Cardiac muscle cell (in vitro differentiated cells and primary cell): Measurements from ENCODE around the gene NAV1. TPM values are rescaled to one million over a fixed set of nuclear protein-coding genes. Genes with fewer than 3 reads are reported as not detected.

Source experiments
- DNase-seq, 2 donors: peaks; one replicate each; pipeline versions ENCODE4 v3.0.0 to v3.0.0-alpha.2; 2010 to 2017; ENCODE audit warnings: low read depth in 1 of 2, low spot score in 1 of 2
- H3K27ac ChIP-seq: fragments of 200-600 bp; sonication (generic); 2 replicates; pipeline ENCODE4 v1.5.1; 2016
- H3K27me3 ChIP-seq: fragments of 200-600 bp; sonication (generic); 2 replicates; pipeline ENCODE4 v1.6.0; 2016; ENCODE audit warnings: control low read depth
- H3K36me3 ChIP-seq: fragments of 200-600 bp; sonication (generic); 2 replicates; pipeline ENCODE4 v1.5.1; 2016; ENCODE audit warnings: control low read depth
- H3K4me1 ChIP-seq: fragments of 200-600 bp; sonication (generic); 2 replicates; pipeline ENCODE4 v1.8.1; 2017; ENCODE audit warnings: low read depth, mild to moderate bottlenecking, mixed run types
- H3K4me3 ChIP-seq: fragments of 200-600 bp; sonication (generic); 2 replicates; pipeline ENCODE4 v1.5.1; 2016; ENCODE audit warnings: mild to moderate bottlenecking
- H3K9me3 ChIP-seq: fragments of 200-600 bp; sonication (generic); 2 replicates; pipeline ENCODE4 v1.5.1; 2017; ENCODE audit warnings: low read depth, mild to moderate bottlenecking, control low read depth
- CTCF ChIP-seq: IDR thresholded peaks from 2 replicates; pipeline ENCODE4 v1.5.1; 2012; ENCODE audit warnings: low read depth, mild to moderate bottlenecking, low read length
- polyA plus RNA-seq: library from polyadenylated mRNA; unstranded; fragments of >200 nt; fragmentation: Nextera tagmentation; extraction: Ambion mirVana; gene quantifications from 2 replicates; pipeline ENCODE4 v1.2.1, GENCODE V29; 2016
- total RNA-seq: library from RNA; depleted of rRNA; stranded (reverse); fragments of >200 nt; gene quantifications from 2 replicates; pipeline ENCODE4 v1.2.3, GENCODE V29; 2016

NAV1 gene
- total and polyA plus RNA-seq, 2 experiments from 2014 or later = 99.0 to 151 TPM

DNA sequence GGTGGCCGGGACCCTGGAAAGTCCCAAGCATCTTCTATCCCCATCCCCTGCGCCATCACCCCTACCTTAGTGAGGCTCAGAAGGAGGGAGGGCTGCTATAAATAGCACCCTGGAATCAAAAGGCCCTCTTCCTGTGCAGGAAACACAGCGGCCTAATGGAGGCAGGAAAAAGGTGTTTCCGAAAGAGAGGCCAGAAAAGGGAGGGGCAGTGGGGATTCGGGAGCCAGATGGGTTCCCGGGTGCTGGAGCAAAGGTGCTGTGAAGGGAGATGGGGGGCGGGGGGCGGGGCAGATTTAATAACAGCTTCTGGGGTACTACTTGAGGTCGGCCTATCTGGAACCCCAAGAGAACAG is 16.6 kb downstream of the NAV1 start:
- no peak for TF ChIP-seq CTCF
- Histone ChIP-seq H3K36me3 (no peaks in the 10 kb centered on the region), H3K9me3 (no peaks in the 10 kb centered on the region), H3K4me1 (peaks cover 9% of the 10 kb centered on the region), H3K27ac (no peak overlapping the region), H3K27me3 (no peaks in the 10 kb centered on the region), H3K4me3 (no peak overlapping the region)
- DNase-seq = no peak

- H3K4me3 ChIP-seq = no peak overlapping the region
- peaks cover 9% of the 10 kb centered on the region for H3K4me1 ChIP-seq
- peak in 1 of 2 donors; percentile 46 for DNase-seq
- TF ChIP-seq CTCF = no peak
- H3K27ac ChIP-seq = no peak overlapping the region
- no peaks in the 10 kb centered on the region for H3K9me3 ChIP-seq
- no peaks in the 10 kb centered on the region for H3K27me3 ChIP-seq
- H3K36me3 ChIP-seq = no peaks in the 10 kb centered on the region
These were observed 18.1 kb downstream of the NAV1 start for GRCh38 chr1:201556841-201557571.

GRCh38 chr1:201557572-201557958 is 18.6 kb downstream of the NAV1 start:
- H3K4me1 ChIP-seq = peaks cover 9% of the 10 kb centered on the region
- H3K9me3 ChIP-seq = no peaks in the 10 kb centered on the region
- H3K27ac ChIP-seq = no peak overlapping the region
- H3K27me3 ChIP-seq = no peaks in the 10 kb centered on the region
- no peaks in the 10 kb centered on the region for H3K36me3 ChIP-seq
- no peak for TF ChIP-seq CTCF
- peak in 1 of 2 donors; percentile 63 for DNase-seq
- H3K4me3 ChIP-seq = no peak overlapping the region

- Histone ChIP-seq H3K9me3 (no peaks in the 10 kb centered on the region), H3K27ac (no peak overlapping the region), H3K4me1 (no peaks in the 10 kb centered on the region), H3K36me3 (no peaks in the 10 kb centered on the region), H3K4me3 (no peak overlapping the region), H3K27me3 (no peaks in the 10 kb centered on the region)
- peak; percentile 83 to 88 for DNase-seq
- peak; percentile 89 for TF ChIP-seq CTCF
These were observed 20.8 kb downstream of the NAV1 start for GRCh38 chr1:201559679-201560162.

DNA sequence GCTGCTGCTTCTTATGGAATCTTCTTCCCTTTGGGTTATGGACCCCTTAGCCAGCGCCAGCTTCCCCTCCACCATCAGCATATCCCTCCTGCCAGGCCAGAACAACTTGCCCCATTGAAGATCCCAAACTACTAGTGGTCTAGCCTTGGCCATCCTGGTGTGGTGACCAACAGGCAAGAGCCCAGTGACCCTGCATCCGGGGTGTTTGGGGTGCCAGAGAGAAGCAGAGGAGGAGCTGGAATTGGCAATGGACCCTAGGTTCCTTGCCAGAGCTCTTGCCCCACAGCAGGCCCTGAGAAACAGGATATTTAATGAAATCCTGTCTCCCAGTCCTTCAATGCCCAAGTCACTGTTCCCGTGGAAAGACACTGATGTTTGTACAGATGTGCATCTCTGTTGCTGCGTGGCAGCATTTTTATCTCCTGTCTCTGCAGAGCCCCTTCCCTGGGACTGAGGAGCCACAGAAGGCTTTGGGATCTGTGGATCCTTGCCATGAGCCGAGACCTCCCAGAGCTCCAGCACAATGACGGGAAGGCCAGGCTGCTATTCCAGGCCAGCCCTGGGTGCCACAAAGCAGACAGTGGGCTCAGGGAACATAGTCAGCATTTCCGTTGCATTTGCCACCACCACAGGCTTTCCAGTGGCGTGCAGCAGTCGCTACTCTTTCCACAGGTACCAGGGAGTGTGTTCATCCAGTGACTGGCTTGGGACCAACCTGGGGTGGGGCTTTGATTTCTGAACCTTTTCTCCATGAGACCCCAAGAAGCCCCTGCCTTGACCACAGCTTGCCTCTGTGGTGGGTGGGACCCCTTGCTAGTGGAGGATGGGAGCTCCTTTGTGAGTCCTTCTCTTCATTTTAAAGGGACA is 21.6 kb downstream of the NAV1 start:
- Histone ChIP-seq H3K9me3 (no peaks in the 10 kb centered on the region), H3K27ac (no peak overlapping the region), H3K36me3 (no peaks in the 10 kb centered on the region), H3K4me3 (no peak overlapping the region), H3K27me3 (no peaks in the 10 kb centered on the region), H3K4me1 (no peaks in the 10 kb centered on the region)
- TF ChIP-seq CTCF = no peak
- no peak for DNase-seq
